ES-I3 (cell line): ENCODE results near the gene ADAM8.

ENCODE experiments used
- H3K36me3 ChIP-seq: 2 replicates; pipeline ENCODE4 v1.6.1; 2013; ENCODE audit warnings: mild to moderate bottlenecking, low read length, control low read depth, moderate library complexity; ENCODE audit not compliant: insufficient read depth
- H3K4me1 ChIP-seq: 2 replicates; pipeline ENCODE4 v1.6.1; 2013; ENCODE audit warnings: mild to moderate bottlenecking, control low read depth, low read length; ENCODE audit not compliant: insufficient read depth
- H3K9ac ChIP-seq: 2 replicates; pipeline ENCODE4 v1.6.1; 2013; ENCODE audit warnings: low read depth, mild to moderate bottlenecking, low read length, moderate library complexity
- H3K9me3 ChIP-seq: 2 replicates; pipeline ENCODE4 v1.6.1; 2013; ENCODE audit warnings: mild to moderate bottlenecking, low read length, moderate library complexity; ENCODE audit not compliant: control insufficient read depth, insufficient read depth

Gene ADAM8

DNA sequence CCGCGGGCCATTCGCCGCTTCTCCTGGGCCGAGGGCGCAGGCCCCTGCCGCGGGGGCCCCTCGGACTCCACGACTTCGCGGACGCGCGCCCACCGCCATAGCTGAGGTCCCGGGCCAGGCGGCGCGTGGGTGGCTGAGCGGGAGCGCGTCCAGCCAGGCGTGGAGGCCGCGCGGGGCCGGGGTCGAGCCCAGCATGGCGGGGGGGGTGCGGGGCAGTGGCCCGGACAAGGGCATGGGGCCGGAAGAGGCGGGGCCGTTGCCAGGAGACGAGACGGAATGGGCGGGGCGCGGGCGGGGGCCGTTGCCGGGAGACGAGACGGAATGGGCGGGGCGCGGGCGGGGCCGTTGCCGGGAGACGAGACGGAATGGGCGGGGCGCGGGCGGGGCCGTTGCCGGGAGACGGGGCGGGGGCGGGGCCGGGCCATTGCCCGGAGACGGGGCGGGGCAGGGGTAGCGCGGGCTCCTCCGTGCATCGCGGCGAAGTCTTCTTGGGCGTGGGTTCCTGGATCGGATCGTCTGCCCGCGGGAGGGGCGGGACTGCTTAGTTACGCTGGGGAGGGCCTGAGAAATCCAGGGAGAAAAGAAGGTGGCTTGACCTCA is 14.8 kb downstream of the ADAM8 start:
- Histone ChIP-seq H3K9ac (peak overlapping the region; percentile 40; the same call in 1 of the 2 replicates), H3K4me1 (peaks cover 14% of the 10 kb centered on the region; the same call in 1 of the 2 replicates)

DNA sequence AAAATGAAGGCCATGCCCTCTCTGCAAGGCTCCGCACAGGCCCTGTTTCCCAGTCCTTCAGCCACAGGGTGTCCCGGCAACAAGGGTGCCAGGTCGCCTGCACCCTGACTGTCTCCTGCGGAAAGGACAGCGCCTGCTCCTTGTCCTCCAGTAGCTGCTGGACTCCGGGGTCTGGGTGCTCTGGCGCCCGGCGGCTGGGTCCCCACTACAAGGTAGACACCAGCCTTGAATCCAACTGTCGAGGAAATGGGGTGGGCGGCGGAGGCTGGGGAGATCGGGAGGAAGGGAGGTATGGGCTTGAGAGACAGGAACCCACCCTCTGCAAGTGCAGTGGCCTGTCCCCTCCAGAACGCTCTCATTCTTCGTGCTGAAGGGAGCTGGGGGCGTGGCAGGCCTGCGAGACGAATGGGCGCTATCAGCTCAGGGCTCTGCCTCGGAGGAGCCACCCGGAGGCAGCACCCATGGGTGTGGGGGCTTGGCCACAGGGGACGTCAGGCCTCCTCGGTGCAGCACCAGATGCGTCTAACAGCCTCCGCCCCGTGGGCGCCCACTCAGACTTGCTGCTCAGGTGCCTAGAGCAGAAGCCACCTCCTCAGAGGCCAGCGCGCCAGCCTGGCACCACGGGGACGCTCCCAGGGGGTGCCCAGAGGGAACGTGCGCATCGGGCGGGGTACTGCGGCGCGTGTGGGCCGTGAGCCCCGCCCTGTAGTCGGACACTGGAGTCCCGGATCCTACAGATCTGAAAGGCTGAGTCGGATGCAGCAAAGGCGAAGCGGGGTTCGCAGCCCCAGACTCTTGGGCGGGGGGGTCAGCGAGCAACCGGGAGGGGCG is 15.6 kb downstream of the ADAM8 start:
- Histone ChIP-seq H3K36me3 (no peaks in the 10 kb centered on the region; the same call in 1 of the 2 replicates), H3K9ac (peak overlapping the region; percentile 37), H3K9me3 (no peaks in the 10 kb centered on the region), H3K4me1 (peaks cover 14% of the 10 kb centered on the region; the same call in 1 of the 2 replicates)

More for the DNA sequence above, 14.8 kb downstream of the ADAM8 start:
- Histone ChIP-seq H3K9me3 (no peaks in the 10 kb centered on the region), H3K36me3 (no peaks in the 10 kb centered on the region; the same call in 1 of the 2 replicates)

DNA sequence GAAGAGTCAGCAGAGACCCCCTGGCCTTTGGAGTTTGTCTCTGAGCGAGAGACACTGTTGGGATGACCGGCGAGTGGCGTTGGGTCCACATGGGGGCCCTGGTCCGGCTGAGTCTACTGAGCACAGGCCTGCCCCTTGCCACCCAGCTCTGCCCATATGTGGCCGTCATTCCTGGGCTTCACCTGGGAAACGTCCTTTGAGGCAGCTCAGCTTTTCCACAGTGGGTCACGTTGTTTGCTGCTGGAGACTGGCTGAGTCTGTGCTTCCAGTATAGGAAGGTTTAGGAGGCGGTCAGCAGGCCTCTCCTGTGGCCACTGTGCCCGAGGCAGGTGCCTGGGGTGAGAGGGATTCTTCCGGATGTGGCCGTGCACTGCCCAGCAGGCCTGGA is 17.1 kb downstream of the ADAM8 start:
- H3K4me1 ChIP-seq = peaks cover 14% of the 10 kb centered on the region; the same call in 1 of the 2 replicates
- no peaks in the 10 kb centered on the region for H3K9me3 ChIP-seq
- H3K9ac ChIP-seq = no peak overlapping the region

DNA sequence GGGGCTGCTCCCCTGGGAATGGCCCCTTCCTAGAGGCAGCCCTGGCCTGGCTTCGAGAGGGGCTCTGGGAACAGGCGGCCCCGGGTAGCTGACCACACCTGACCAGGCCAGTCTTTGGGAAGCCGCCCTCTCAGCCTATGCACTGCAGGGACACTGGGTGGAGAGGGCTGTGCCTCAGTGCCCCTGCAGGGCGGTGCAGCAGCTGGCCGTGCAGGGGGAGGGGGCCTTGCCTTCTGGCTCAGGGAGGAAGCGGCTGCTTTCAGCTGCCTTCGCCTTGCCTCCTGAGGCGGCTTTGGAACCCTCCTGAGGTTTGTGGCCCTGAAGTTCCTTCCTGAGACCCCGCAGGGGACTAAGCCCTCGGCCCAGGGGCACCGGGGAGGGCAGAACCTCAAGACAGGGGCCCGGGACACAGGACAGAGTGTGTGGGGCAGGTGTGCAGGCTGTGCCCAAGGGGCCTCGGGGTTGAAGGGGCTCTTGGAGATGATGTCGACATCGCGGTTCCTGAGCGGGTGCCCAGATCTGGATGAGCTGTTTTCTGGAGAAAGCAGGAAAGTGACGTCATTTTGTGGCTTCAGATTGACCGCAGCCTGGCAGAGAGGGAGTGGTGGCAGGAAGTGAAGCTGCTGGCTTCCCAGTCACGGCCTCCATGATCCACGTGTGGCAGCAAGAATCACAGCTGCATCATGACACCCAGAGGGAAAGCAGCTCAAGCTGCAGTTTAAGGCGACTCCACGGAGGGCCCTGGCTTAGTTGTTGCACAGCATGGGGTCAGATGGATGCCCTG is 17.7 kb downstream of the ADAM8 start:
- no peaks in the 10 kb centered on the region for H3K9me3 ChIP-seq
- H3K9ac ChIP-seq = no peak overlapping the region
- peaks cover 14% of the 10 kb centered on the region; the same call in 1 of the 2 replicates for H3K4me1 ChIP-seq
- no peaks in the 10 kb centered on the region for H3K36me3 ChIP-seq

More for the DNA sequence above, 17.1 kb downstream of the ADAM8 start:
- H3K36me3 ChIP-seq = no peaks in the 10 kb centered on the region

DNA sequence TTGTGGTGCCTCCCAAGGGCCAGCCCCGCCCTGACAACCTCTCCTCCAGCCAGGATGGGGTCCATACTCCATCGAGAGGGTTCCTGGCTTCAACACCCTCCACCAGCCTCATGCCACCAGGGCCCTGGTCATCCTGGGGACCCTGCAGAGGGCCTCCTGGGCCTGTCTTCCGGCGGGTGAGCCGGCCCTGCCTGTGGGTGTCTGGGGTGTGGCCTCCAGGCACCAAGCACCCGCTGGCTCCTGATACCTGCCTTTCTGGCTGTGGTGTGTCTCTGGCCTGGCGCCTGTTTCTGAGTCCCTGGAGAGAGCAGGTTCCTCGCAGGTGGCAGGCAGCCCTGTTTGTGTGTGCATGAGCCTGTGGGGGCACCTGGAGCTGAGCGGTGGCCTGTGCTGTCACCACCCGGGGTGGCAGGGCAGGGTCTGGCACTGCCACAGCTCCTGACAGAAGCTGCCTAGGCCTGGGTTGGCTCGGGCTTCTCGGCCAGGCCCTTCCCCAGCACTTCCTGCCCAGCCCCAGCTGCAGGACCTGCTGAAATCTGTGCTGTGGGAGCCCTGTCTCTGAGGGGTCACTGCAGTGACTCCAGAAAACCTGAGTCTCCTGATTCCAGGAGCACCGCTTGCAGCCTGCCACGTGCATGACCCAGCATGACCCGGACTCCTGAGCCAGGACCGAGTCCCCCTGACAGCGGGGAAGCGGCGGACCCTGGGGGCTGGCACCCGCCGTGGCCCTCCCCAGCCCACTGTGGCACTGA is 18.4 kb downstream of the ADAM8 start:
- Histone ChIP-seq H3K9ac (no peak overlapping the region; the same call in 1 of the 2 replicates), H3K36me3 (no peaks in the 10 kb centered on the region), H3K9me3 (no peaks in the 10 kb centered on the region), H3K4me1 (peaks cover 14% of the 10 kb centered on the region; the same call in 1 of the 2 replicates)

DNA sequence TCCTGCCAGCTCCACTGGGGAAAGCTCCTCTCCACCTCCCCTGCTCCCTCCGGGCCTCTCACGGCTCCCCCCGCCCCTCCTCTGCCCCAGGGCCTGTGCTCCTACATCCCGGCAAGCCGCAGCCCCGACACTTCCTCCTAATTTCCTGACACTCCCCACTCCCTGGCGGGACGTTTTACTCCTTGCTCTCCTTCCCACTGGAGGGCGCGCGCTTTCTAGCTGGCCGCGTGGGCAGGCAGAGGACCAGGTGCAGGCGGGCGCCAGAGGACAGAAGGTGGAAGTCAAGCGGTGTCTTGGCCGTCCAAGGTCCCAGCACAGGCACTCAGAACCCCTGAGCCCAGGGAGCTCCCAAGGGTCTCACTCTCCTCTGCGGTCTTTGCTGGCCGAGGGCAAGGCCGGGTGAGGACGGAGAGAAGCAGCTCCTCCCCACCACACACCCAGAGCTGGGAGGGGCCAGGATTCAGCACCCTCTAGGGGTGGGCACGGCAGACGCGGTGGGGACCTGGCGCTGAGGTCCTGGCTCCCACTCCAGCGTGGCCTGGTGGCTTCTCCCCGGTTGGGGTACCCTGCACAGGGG is 19.1 kb downstream of the ADAM8 start:
- H3K4me1 ChIP-seq = peaks cover 14% of the 10 kb centered on the region; the same call in 1 of the 2 replicates
- H3K9ac ChIP-seq = peak overlapping the region; percentile 39; the same call in 1 of the 2 replicates
- H3K9me3 ChIP-seq = no peaks in the 10 kb centered on the region
- H3K36me3 ChIP-seq = no peaks in the 10 kb centered on the region

DNA sequence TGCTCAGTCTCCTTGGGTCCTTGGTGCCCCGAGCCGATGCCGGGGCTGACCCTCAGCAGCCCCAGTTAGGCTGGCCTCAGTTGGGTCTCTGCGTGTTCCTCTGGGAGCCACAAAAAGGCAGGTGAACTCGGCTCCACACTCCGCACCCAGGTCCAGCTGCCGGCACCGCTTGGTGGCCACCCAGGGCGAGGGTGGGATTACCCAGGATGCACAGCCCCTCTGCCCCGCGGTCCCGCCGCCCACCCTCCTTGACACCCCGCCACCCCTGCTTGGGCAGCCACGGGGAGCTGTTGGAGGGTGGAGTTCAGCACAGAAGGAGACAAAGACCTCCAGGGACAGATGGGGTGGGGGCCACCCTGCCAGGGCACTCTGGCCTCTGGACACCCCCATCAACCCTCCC is 21.3 kb downstream of the ADAM8 start:
- no peak overlapping the region for H3K9ac ChIP-seq

DNA sequence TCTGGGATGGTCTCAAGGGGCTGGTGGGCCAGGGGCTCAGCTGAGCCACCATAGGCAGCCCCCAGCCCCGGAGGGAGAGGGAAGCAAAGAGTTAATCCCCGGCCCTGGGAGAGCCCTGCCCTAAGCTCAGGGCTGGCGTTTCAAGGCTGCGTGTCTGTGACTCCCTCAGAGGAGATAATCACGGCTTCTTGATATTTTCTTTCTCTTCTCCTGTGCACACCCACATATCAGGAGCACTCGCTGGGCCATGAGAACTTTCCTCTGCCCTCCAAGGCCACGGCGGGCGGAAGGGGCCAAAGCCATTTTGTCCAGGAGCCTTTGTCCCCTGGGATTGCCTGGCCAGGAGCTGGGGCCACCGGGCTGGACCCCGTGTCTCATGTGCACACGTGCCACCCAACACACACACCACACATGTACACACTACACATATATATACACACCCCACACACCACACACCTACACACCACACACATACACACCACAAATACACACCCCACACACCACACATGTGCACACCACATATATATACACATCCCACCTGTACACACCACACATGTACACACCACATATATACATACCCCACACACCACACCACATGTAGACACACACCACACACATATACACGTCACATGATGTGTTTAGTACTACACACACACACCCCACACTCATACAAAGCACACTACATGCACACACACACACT is 22.1 kb downstream of the ADAM8 start:
- H3K9ac ChIP-seq = no peak overlapping the region
- peaks cover 6% of the 10 kb centered on the region; the same call in 1 of the 2 replicates for H3K4me1 ChIP-seq
- H3K36me3 ChIP-seq = no peaks in the 10 kb centered on the region
- no peaks in the 10 kb centered on the region for H3K9me3 ChIP-seq

More for the DNA sequence above, 21.3 kb downstream of the ADAM8 start:
- peaks cover 6% of the 10 kb centered on the region; the same call in 1 of the 2 replicates for H3K4me1 ChIP-seq
- no peaks in the 10 kb centered on the region for H3K9me3 ChIP-seq
- H3K36me3 ChIP-seq = no peaks in the 10 kb centered on the region

DNA sequence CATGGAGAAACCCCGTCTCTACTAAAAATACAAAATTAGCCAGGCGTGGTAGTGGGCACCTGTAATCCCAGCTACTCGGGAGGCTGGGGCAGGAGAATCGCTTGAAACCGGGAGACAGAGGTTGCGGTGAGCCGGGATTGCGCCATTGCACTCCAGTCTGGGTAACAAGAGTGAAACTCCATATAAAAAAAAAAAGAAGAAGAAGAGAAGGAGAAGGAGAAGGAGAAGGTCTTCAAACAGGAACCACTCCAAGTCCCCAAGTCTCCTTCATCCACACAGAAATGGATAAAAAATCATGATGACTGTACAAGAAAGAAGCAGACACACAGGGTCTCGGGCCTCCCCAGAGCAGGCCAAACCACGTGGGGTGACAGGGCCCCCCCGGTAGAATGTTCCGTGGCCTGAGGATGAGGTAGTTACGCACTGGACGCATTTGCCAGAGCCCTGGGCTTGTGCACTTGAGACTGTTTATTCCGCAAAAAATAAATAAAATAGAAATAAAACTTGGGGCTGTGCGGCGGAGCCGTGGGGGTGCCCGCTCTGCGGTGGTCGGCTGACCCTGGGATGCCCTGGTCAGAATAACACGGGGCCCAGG is 23.2 kb downstream of the ADAM8 start:
- H3K36me3 ChIP-seq = no peaks in the 10 kb centered on the region
- no peaks in the 10 kb centered on the region for H3K9me3 ChIP-seq
- H3K9ac ChIP-seq = no peak overlapping the region
- H3K4me1 ChIP-seq = peaks cover 6% of the 10 kb centered on the region; the same call in 1 of the 2 replicates

DNA sequence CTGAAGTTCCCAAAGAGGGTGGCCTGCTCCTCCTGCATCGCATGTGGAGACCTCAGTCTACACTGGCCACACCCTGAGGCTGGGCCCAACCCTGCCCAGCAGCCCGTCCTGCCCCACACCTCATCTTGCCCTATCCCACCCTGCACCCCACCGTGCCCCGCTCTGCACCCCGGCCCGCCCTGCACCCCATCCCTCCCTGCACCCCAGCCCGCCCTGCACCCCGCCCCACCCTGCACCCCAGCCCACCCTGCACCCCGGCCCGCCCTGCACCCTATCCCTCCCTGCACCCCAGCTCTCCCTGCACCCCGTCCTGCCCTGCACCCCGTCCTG is 24.5 kb downstream of the ADAM8 start:
- Histone ChIP-seq H3K9me3 (no peaks in the 10 kb centered on the region), H3K4me1 (no peaks in the 10 kb centered on the region; the same call in 1 of the 2 replicates), H3K9ac (no peak overlapping the region), H3K36me3 (no peaks in the 10 kb centered on the region)

DNA sequence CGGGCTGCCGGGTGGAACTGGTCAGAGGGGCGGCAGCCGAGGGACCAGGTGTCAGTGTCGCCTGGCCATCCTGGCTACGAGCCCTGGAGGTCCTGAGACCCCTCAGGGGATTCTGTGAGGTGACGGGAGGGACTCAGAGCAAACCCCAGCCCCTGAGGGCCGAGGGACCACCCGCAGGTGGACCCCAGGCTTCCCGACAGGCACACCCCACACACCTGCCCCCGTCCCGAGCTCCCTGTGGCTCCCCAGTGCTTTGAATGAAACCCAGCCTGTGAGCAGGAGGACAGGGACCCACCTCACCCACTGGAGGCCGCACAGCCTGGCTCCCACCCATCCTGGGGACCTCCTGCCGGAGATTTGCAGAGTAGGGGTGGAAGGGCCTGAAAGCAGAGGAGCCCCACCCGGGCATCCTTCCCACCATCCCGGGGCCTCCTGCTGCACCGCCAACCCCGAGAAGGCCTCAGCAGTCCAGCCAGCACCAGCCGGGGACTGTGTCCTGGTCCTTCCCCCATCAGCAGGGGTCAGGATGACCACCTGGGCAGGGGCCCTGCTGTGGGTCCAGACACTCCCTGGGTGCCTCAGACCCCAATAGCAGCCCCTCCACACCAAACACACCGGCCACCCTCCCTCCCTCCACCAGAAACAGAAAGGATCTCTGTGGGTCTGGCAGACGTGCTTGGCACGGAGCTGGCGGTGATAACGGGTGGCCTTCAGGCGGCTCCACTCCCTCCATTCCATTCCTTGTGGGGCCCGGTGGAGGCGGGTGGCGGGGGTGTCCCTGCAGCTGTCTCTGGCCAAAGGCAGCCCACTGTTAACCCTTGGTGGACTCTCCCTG is 25.1 kb downstream of the ADAM8 start:
- H3K36me3 ChIP-seq = no peaks in the 10 kb centered on the region
- H3K4me1 ChIP-seq = no peaks in the 10 kb centered on the region; the same call in 1 of the 2 replicates
- H3K9me3 ChIP-seq = no peaks in the 10 kb centered on the region
- no peak overlapping the region for H3K9ac ChIP-seq
